NCI-H2081 (cell line): ENCODE data around the gene RPS6KA2.
A peak's percentile ranks its signal among the peaks of the same experiment; 100 is the strongest.

ENCODE experiments used
- DNase-seq, 2 experiments: peaks; one replicate each; lab custom pipeline; 2025; lab: John Stamatoyannopoulos, UW

The RPS6KA2 gene

GRCh38 chr6:166572370-166573261 lies 54.4 kb downstream of the RPS6KA2 start:
- DNase-seq = no peak

- DNase-seq = no peak
Measured at GRCh38 chr6:166570929-166571713, 55.9 kb downstream of the RPS6KA2 start.

- DNase-seq = no peak
Measured at GRCh38 chr6:166569206-166569605, 57.8 kb downstream of the RPS6KA2 start.

- DNase-seq = no peak
Measured at GRCh38 chr6:166567813-166568212, 59.2 kb downstream of the RPS6KA2 start.

GRCh38 chr6:166567107-166567506 lies 59.9 kb downstream of the RPS6KA2 start:
- no peak for DNase-seq

- no peak for DNase-seq
Measured at GRCh38 chr6:166566026-166567011, 60.7 kb downstream of the RPS6KA2 start.

GRCh38 chr6:166565084-166565967 lies 61.7 kb downstream of the RPS6KA2 start:
- DNase-seq = no peak

- peak in 1 of 2 experiments; percentile 47 for DNase-seq
Measured at GRCh38 chr6:166563805-166564204, 63.2 kb downstream of the RPS6KA2 start.

GRCh38 chr6:166563200-166563599 lies 63.9 kb downstream of the RPS6KA2 start:
- no peak for DNase-seq

GRCh38 chr6:166562726-166563125 lies 64.3 kb downstream of the RPS6KA2 start:
- no peak for DNase-seq

GRCh38 chr6:166561771-166562359 lies 65.2 kb downstream of the RPS6KA2 start:
- no peak for DNase-seq

- DNase-seq = no peak
Measured at GRCh38 chr6:166560222-166560621, 66.8 kb downstream of the RPS6KA2 start.

GRCh38 chr6:166559662-166560061 lies 67.4 kb downstream of the RPS6KA2 start:
- no peak for DNase-seq

GRCh38 chr6:166559211-166559610 lies 67.8 kb downstream of the RPS6KA2 start:
- DNase-seq = no peak

GRCh38 chr6:166558156-166559005 lies 68.7 kb downstream of the RPS6KA2 start:
- no peak for DNase-seq

GRCh38 chr6:166556863-166557322 lies 70.2 kb downstream of the RPS6KA2 start:
- DNase-seq = no peak

GRCh38 chr6:166556336-166556735 lies 70.7 kb downstream of the RPS6KA2 start:
- DNase-seq = no peak

- DNase-seq = no peak
Measured at GRCh38 chr6:166555086-166555485, 72.0 kb downstream of the RPS6KA2 start.

- DNase-seq = no peak
Measured at GRCh38 chr6:166554316-166554715, 72.7 kb downstream of the RPS6KA2 start.
